GM18868 (cell line): ENCODE results near the gene TOMM20.
"Not testable (repeated sequence)": the region's sequence is repeated elsewhere in the genome, so short reads cannot be mapped to it uniquely, and the experiment has no call there.

Experiments
- ATAC-seq: cut with Tn5 transposase; IDR thresholded peaks from one replicate; pipeline ENCODE4 v1.9.1; 2021; ENCODE audit warnings: mild to moderate bottlenecking, moderate library complexity; ENCODE audit not compliant: unreplicated experiment

Gene TOMM20

GRCh38 chr1:235102993-235103411 is 25.6 kb downstream of the TOMM20 start:
- ATAC-seq, result no peak

GRCh38 chr1:235102259-235102582 is 26.4 kb downstream of the TOMM20 start:
- no peak for ATAC-seq

- ATAC-seq, result no peak
These were observed 26.9 kb downstream of the TOMM20 start for GRCh38 chr1:235101558-235102258.

GRCh38 chr1:235100194-235100772 is 28.4 kb downstream of the TOMM20 start:
- no peak for ATAC-seq

GRCh38 chr1:235098991-235099390 is 29.6 kb downstream of the TOMM20 start:
- ATAC-seq, result no peak

- ATAC-seq, result no peak
These were observed 30.1 kb downstream of the TOMM20 start for GRCh38 chr1:235098547-235098946.

GRCh38 chr1:235097501-235097900 is 31.1 kb downstream of the TOMM20 start:
- not testable (repeated sequence) for ATAC-seq

GRCh38 chr1:235095938-235096562 is 32.6 kb downstream of the TOMM20 start:
- ATAC-seq, result no peak

GRCh38 chr1:235093696-235094592 is 34.7 kb downstream of the TOMM20 start:
- ATAC-seq, result peak; percentile 65

- no peak for ATAC-seq
These were observed 35.5 kb downstream of the TOMM20 start for GRCh38 chr1:235093013-235093695.

- ATAC-seq, result not testable (repeated sequence)
These were observed 36.2 kb downstream of the TOMM20 start for GRCh38 chr1:235092415-235092814.

GRCh38 chr1:235092045-235092406 is 36.6 kb downstream of the TOMM20 start:
- not testable (repeated sequence) for ATAC-seq

- ATAC-seq, result not testable (repeated sequence)
These were observed 37.2 kb downstream of the TOMM20 start for GRCh38 chr1:235091319-235092044.

- ATAC-seq, result no peak
These were observed 38.1 kb downstream of the TOMM20 start for GRCh38 chr1:235090406-235091069.

- no peak for ATAC-seq
These were observed 39.7 kb downstream of the TOMM20 start for GRCh38 chr1:235088907-235089306.

GRCh38 chr1:235088430-235088829 is 40.2 kb downstream of the TOMM20 start:
- no peak for ATAC-seq

GRCh38 chr1:235087906-235088305 is 40.7 kb downstream of the TOMM20 start:
- ATAC-seq, result no peak

- not testable (repeated sequence) for ATAC-seq
These were observed 43.1 kb downstream of the TOMM20 start for GRCh38 chr1:235085411-235086117.

GRCh38 chr1:235080788-235081187 is 47.8 kb downstream of the TOMM20 start:
- ATAC-seq, result not testable (repeated sequence)
